AG08396 (cell line): ENCODE measurements around the gene SDK1.
"Not testable (repeated sequence)": the region's sequence is repeated elsewhere in the genome, so short reads cannot be mapped to it uniquely, and the experiment has no call there.

ENCODE experiments used
- DNase-seq: peaks from one replicate; pipeline ENCODE4 v3.0.0; 2012; ENCODE audit warnings: low spot score, mixed read lengths

SDK1 gene

GRCh38 chr7:3955751-3956696 lies 655.0 kb downstream of the SDK1 start:
- no peak for DNase-seq

GRCh38 chr7:3956949-3957348 lies 655.9 kb downstream of the SDK1 start:
- DNase-seq, result no peak

GRCh38 chr7:3957472-3958108 lies 656.5 kb downstream of the SDK1 start:
- no peak for DNase-seq

- DNase-seq, result no peak
Measured at GRCh38 chr7:3958109-3958483, 657.0 kb downstream of the SDK1 start.

GRCh38 chr7:3959364-3959763 lies 658.3 kb downstream of the SDK1 start:
- no peak for DNase-seq

- no peak for DNase-seq
Measured at GRCh38 chr7:3960050-3960763, 659.2 kb downstream of the SDK1 start.

GRCh38 chr7:3960942-3961341 lies 659.9 kb downstream of the SDK1 start:
- DNase-seq, result no peak

GRCh38 chr7:3961857-3962503 lies 660.9 kb downstream of the SDK1 start:
- DNase-seq, result no peak

GRCh38 chr7:3963768-3964167 lies 662.7 kb downstream of the SDK1 start:
- DNase-seq, result not testable (repeated sequence)

- DNase-seq, result no peak
Measured at GRCh38 chr7:3964980-3965606, 664.0 kb downstream of the SDK1 start.

- DNase-seq, result no peak
Measured at GRCh38 chr7:3965794-3966395, 664.8 kb downstream of the SDK1 start.

GRCh38 chr7:3968234-3968633 lies 667.2 kb downstream of the SDK1 start:
- DNase-seq, result no peak

GRCh38 chr7:3969286-3969685 lies 668.2 kb downstream of the SDK1 start:
- no peak for DNase-seq

- DNase-seq, result no peak
Measured at GRCh38 chr7:3971323-3971722, 670.3 kb downstream of the SDK1 start.

GRCh38 chr7:3973264-3973663 lies 672.2 kb downstream of the SDK1 start:
- DNase-seq, result no peak

GRCh38 chr7:3974329-3974728 lies 673.3 kb downstream of the SDK1 start:
- no peak for DNase-seq

- DNase-seq, result no peak
Measured at GRCh38 chr7:3975371-3975770, 674.3 kb downstream of the SDK1 start.

- no peak for DNase-seq
Measured at GRCh38 chr7:3977391-3977790, 676.3 kb downstream of the SDK1 start.

- DNase-seq, result no peak
Measured at GRCh38 chr7:3978839-3979238, 677.8 kb downstream of the SDK1 start.

- no peak for DNase-seq
Measured at GRCh38 chr7:3979611-3980299, 678.7 kb downstream of the SDK1 start.

- DNase-seq, result no peak
Measured at GRCh38 chr7:3980300-3980643, 679.2 kb downstream of the SDK1 start.
